Bronchial epithelial cell (primary cell): ENCODE data around the gene TDRD6. TPM values are rescaled to one million over a fixed set of nuclear protein-coding genes. Genes with fewer than 3 reads are reported as not detected.
A peak's percentile ranks its signal among the peaks of the same experiment; 100 is the strongest.

ENCODE experiments used
- DNase-seq: peaks from one replicate; pipeline ENCODE4 v3.0.0-alpha.2; 2010; ENCODE audit warnings: low read depth
- FAIRE-seq: peaks from 2 replicates; lab custom pipeline; 2011; peaks lifted over from hg19 to GRCh38; lab: Jason Lieb, UNC
- H3K27me3 ChIP-seq: 2 replicates; pipeline ENCODE4 v1.5.1; 2011; ENCODE audit warnings: low read length; ENCODE audit not compliant: control insufficient read depth, insufficient read depth
- H3K36me3 ChIP-seq: 2 replicates; pipeline ENCODE4 v1.5.1; 2011; ENCODE audit warnings: low read length; ENCODE audit not compliant: control insufficient read depth, insufficient read depth
- H3K4me3 ChIP-seq: 2 replicates; pipeline ENCODE4 v1.5.1; 2011; ENCODE audit warnings: mild to moderate bottlenecking, low read depth, low read length, control low read depth
- CTCF ChIP-seq: IDR thresholded peaks from 2 replicates; pipeline ENCODE4 v1.5.1; 2011; ENCODE audit warnings: mild to moderate bottlenecking, moderate library complexity, low read length, control low read depth, inconsistent platforms; ENCODE audit not compliant: insufficient read depth, severe bottlenecking
- total RNA-seq: library from RNA; depleted of rRNA; stranded (reverse); fragments of >200 nt; gene quantifications from 2 replicates; pipeline ENCODE4 v1.2.1, GENCODE V29; 2014

Gene TDRD6
- total RNA-seq, 1 donor from 2014 or later: 0.26 TPM

GRCh38 chr6:46648869-46649492 lies 38.7 kb upstream of the TDRD6 start:
- no peaks in the 10 kb centered on the region for H3K36me3 ChIP-seq
- H3K27me3 ChIP-seq: no peaks in the 10 kb centered on the region
- DNase-seq (peak; percentile 91), FAIRE-seq (peak; percentile 36)
- H3K4me3 ChIP-seq: no peak overlapping the region
- no peak for TF ChIP-seq CTCF

- no peaks in the 10 kb centered on the region for H3K36me3 ChIP-seq
- DNase-seq: peak; percentile 22
- FAIRE-seq: no peak
- H3K4me3 ChIP-seq: peak overlapping the region; percentile 73
- no peak for TF ChIP-seq CTCF
- no peaks in the 10 kb centered on the region for H3K27me3 ChIP-seq
These were observed 36.7 kb upstream of the TDRD6 start for GRCh38 chr6:46651006-46651405.

- Histone ChIP-seq H3K4me3 (peak overlapping the region; percentile 73), H3K27me3 (no peaks in the 10 kb centered on the region), H3K36me3 (no peaks in the 10 kb centered on the region)
- DNase-seq (peak; percentile 41), FAIRE-seq (no peak)
- TF ChIP-seq CTCF: no peak
These were observed 35.9 kb upstream of the TDRD6 start for GRCh38 chr6:46651816-46652215.

GRCh38 chr6:46652232-46652602 lies 35.5 kb upstream of the TDRD6 start:
- FAIRE-seq (no peak), DNase-seq (no peak)
- no peak for TF ChIP-seq CTCF

GRCh38 chr6:46652603-46653438 lies 34.9 kb upstream of the TDRD6 start, which contains the start of the genes CYP39A1 and SLC25A27:
Gene CYP39A1, minus strand, starts transcription at chr6:46652818. Its CDS starts 236 bp downstream, at chr6:46652582.
Gene SLC25A27, plus strand, starts transcription at chr6:46652975. Its CDS starts 218 bp downstream, at chr6:46653193.
- peak; percentile 84 for DNase-seq
- peak; percentile 23 for FAIRE-seq
- no peak for TF ChIP-seq CTCF
- peak within 1 kb of the TSS; percentile 73 for H3K4me3 ChIP-seq
- no peaks in the 10 kb centered on the region for H3K27me3 ChIP-seq
- no peaks in the 10 kb centered on the region for H3K36me3 ChIP-seq

More at GRCh38 chr6:46652232-46652602, 35.5 kb upstream of the TDRD6 start:
- Histone ChIP-seq H3K36me3 (no peaks in the 10 kb centered on the region), H3K27me3 (no peaks in the 10 kb centered on the region), H3K4me3 (peak overlapping the region; percentile 73)
